OCI-LY7 (cell line): ENCODE measurements around the gene MYBBP1A. TPM values are rescaled to one million over a fixed set of nuclear protein-coding genes. Genes with fewer than 3 reads are reported as not detected.

Experiments
- BruUV-seq: library from RNA; stranded (reverse); fragments of 400-500 nt; replicated peaks from 2 replicates; lab custom pipeline; 2021; lab: Mats Ljungman, UMichigan
- CTCF ChIA-PET: fragments of 300-600 bp; sonication (Branson Sonifier 250); formaldehyde crosslinking; loops from one replicate; lab custom pipeline; 2022; ENCODE audit warnings: antibody characterized with exemption; ENCODE audit not compliant: unreplicated experiment; lab: Charles Lee
- POLR2A ChIA-PET: fragments of 300-600 bp; sonication (Branson Sonifier 250); formaldehyde crosslinking; loops from one replicate; lab custom pipeline; 2022; ENCODE audit warnings: antibody characterized with exemption; lab: Charles Lee
- DNase-seq: peaks from one replicate; pipeline ENCODE4 v3.0.0-alpha.2; 2015; ENCODE audit warnings: low spot score
- H2AFZ ChIP-seq: fragments of 200-600 bp; sonication (generic), shearing (Covaris generic); 2 replicates; pipeline ENCODE4 v1.6.1; 2014; ENCODE audit warnings: mild to moderate bottlenecking, antibody characterized with exemption, low read length, moderate library complexity
- H3K27ac ChIP-seq: fragments of 200-600 bp; sonication (generic); 2 replicates; pipeline ENCODE4 v1.5.1; 2014; ENCODE audit warnings: mixed run types, low read depth, mild to moderate bottlenecking, moderate library complexity, low read length, inconsistent platforms; ENCODE audit not compliant: poor library complexity, severe bottlenecking
- H3K36me3 ChIP-seq: fragments of 200-600 bp; sonication (generic); 2 replicates; pipeline ENCODE4 v1.6.1; 2014; ENCODE audit warnings: mild to moderate bottlenecking, antibody characterized with exemption, low read length, moderate library complexity, mixed read lengths; ENCODE audit not compliant: insufficient read depth
- H3K4me1 ChIP-seq: fragments of 200-600 bp; sonication (generic); 2 replicates; pipeline ENCODE4 v1.5.1; 2014; ENCODE audit warnings: mild to moderate bottlenecking, low read length; ENCODE audit not compliant: insufficient read depth, poor library complexity, severe bottlenecking
- H3K4me2 ChIP-seq: fragments of 200-600 bp; sonication (generic); 2 replicates; pipeline ENCODE4 v1.6.1; 2014; ENCODE audit warnings: mild to moderate bottlenecking, low read length
- H3K4me3 ChIP-seq: fragments of 200-600 bp; sonication (generic); 2 replicates; pipeline ENCODE4 v1.5.1; 2014; ENCODE audit warnings: mild to moderate bottlenecking, low read depth, low read length; ENCODE audit not compliant: poor library complexity, severe bottlenecking
- H3K79me2 ChIP-seq: fragments of 200-600 bp; sonication (generic); 2 replicates; pipeline ENCODE4 v1.6.1; 2016; ENCODE audit warnings: low read depth, mild to moderate bottlenecking, low read length, moderate library complexity, mixed read lengths; ENCODE audit not compliant: insufficient read depth
- H3K9me2 ChIP-seq: fragments of 200-600 bp; sonication (generic); 2 replicates; pipeline ENCODE4 v1.6.1; 2016; ENCODE audit warnings: mild to moderate bottlenecking, low read length, mixed read lengths; ENCODE audit not compliant: insufficient read depth
- H3K9me3 ChIP-seq: fragments of 200-600 bp; sonication (generic); 2 replicates; pipeline ENCODE4 v1.6.1; 2014; ENCODE audit warnings: mild to moderate bottlenecking, mixed run types, low read length, mixed read lengths
- H4K20me1 ChIP-seq: fragments of 200-600 bp; sonication (generic); 2 replicates; pipeline ENCODE4 v1.6.1; 2014; ENCODE audit warnings: mild to moderate bottlenecking, antibody characterized with exemption, low read length, moderate library complexity, mixed read lengths; ENCODE audit not compliant: insufficient read depth
- CTCF ChIP-seq: fragments of 200-600 bp; sonication (generic); conservative IDR thresholded peaks from 2 replicates; pipeline ENCODE4 v1.5.1; 2014; ENCODE audit warnings: mild to moderate bottlenecking, antibody characterized with exemption, low read length, moderate library complexity, mixed read lengths
- EZH2phosphoT487 ChIP-seq: fragments of 200-600 bp; sonication (generic); IDR thresholded peaks from 2 replicates; pipeline ENCODE4 v1.6.1; 2018; ENCODE audit warnings: low read depth, borderline replicate concordance, mild to moderate bottlenecking, mixed run types, antibody characterized with exemption, low read length, moderate library complexity, mixed read lengths
- intact Hi-C: fragments of 100-400 bp; cut with micrococcal nuclease; formaldehyde crosslinking; loops from one replicate; pipeline ENCODE4 v1.10.0; 2022; ENCODE audit not compliant: unreplicated experiment
- total RNA-seq, 2 experiments: library from RNA; depleted of rRNA in 1 of 2; stranded (reverse); fragments of >200 nt in 1 of 2; shearing (Covaris generic) in 1 of 2; gene quantifications; 2 replicates each; pipeline ENCODE4 v1.2.3, GENCODE V29; 2014 to 2022

Gene MYBBP1A
- total RNA-seq, 2 experiments from 2014 or later, result 131 to 142 TPM

- TF ChIP-seq EZH2phosphoT487 (no peak), CTCF (no peak)
- POLR2A ChIA-PET, result no interaction called here
- CTCF ChIA-PET, result no interaction called here
These were observed 19.4 kb upstream of the MYBBP1A start for GRCh38 chr17:4574448-4575045.

GRCh38 chr17:4573669-4574068 lies 18.5 kb upstream of the MYBBP1A start:
- H3K36me3 ChIP-seq, result no peaks in the 10 kb centered on the region
- H3K4me1 ChIP-seq, result peaks cover 6% of the 10 kb centered on the region
- intact Hi-C loops, result no loop called here
- no peak overlapping the region for H2AFZ ChIP-seq
- ChIA-PET POLR2A (no interaction called here), CTCF (no interaction called here)
- H4K20me1 ChIP-seq, result no peaks in the 10 kb centered on the region
- no peaks in the 10 kb centered on the region for H3K9me3 ChIP-seq
- TF ChIP-seq EZH2phosphoT487 (no peak), CTCF (no peak)
- no peak overlapping the region for H3K4me2 ChIP-seq
- H3K79me2 ChIP-seq, result no peaks in the 10 kb centered on the region
- DNase-seq, result no peak
- H3K27ac ChIP-seq, result no peak overlapping the region
- no peak overlapping the region for H3K4me3 ChIP-seq
- no TSS peak for BruUV-seq
- no peaks in the 10 kb centered on the region for H3K9me2 ChIP-seq

More at GRCh38 chr17:4574448-4575045, 19.4 kb upstream of the MYBBP1A start:
- Histone ChIP-seq H3K9me2 (no peaks in the 10 kb centered on the region), H3K27ac (no peak overlapping the region), H3K36me3 (no peaks in the 10 kb centered on the region), H4K20me1 (no peaks in the 10 kb centered on the region), H3K4me2 (no peak overlapping the region), H2AFZ (no peak overlapping the region), H3K9me3 (no peaks in the 10 kb centered on the region), H3K79me2 (no peaks in the 10 kb centered on the region), H3K4me1 (peaks cover 4% of the 10 kb centered on the region), H3K4me3 (no peak overlapping the region)
- intact Hi-C loops, result no loop called here
- no peak for DNase-seq
- no TSS peak for BruUV-seq

GRCh38 chr17:4573115-4573514 lies 17.9 kb upstream of the MYBBP1A start:
- peaks cover 6% of the 10 kb centered on the region for H3K4me1 ChIP-seq
- no peaks in the 10 kb centered on the region for H3K36me3 ChIP-seq
- TF ChIP-seq CTCF, result no peak
- TF ChIP-seq EZH2phosphoT487, result no peak
- H3K79me2 ChIP-seq, result no peaks in the 10 kb centered on the region
- intact Hi-C loops, result no loop called here
- no peak for DNase-seq
- no peak overlapping the region for H2AFZ ChIP-seq
- ChIA-PET POLR2A (no interaction called here), CTCF (no interaction called here)
- H3K4me2 ChIP-seq, result no peak overlapping the region
- no peak overlapping the region for H3K4me3 ChIP-seq
- H3K9me3 ChIP-seq, result no peaks in the 10 kb centered on the region
- H3K9me2 ChIP-seq, result no peaks in the 10 kb centered on the region
- BruUV-seq, result no TSS peak
- H3K27ac ChIP-seq, result no peak overlapping the region
- H4K20me1 ChIP-seq, result no peaks in the 10 kb centered on the region
